K562 (cell line): Measurements from ENCODE around the gene RGS9. TPM values are rescaled to one million over a fixed set of nuclear protein-coding genes. Genes with fewer than 3 reads are reported as not detected.

Experiments
- ATAC-seq: fragments of 200-7000 bp; cut with Tn5 transposase; 3 replicates; pipeline ENCODE4 v1.9.1; 2020; ENCODE audit warnings: moderate library complexity
- BruUV-seq: library from RNA; stranded (reverse); fragments of 400-500 nt; replicated peaks from 2 replicates; lab custom pipeline; 2021; lab: Mats Ljungman, UMichigan
- CTCF ChIA-PET: fragments of 300-600 bp; formaldehyde crosslinking; extraction: SDS; loops from one replicate; lab custom pipeline; 2021; ENCODE audit warnings: low intra/inter-chr PET ratio; lab: Yijun Ruan, JAX
- POLR2A ChIA-PET: fragments of 300-600, 350-650 bp; sonication (Branson Sonifier 250); formaldehyde crosslinking; extraction: SDS; loops from one replicate; lab custom pipeline; 2021; ENCODE audit warnings: antibody characterized with exemption, inconsistent platforms; lab: Yijun Ruan, JAX
- DNase-seq, 4 experiments: peaks; one replicate each; pipeline versions ENCODE4 v3.0.0 to v3.0.0-alpha.2; 2011 to 2018; ENCODE audit warnings: low spot score in 3 of 4, mixed read lengths in 3 of 4; ENCODE audit errors: extremely low read depth in 1 of 4
- FAIRE-seq: peaks from 2 replicates; lab custom pipeline; 2011; peaks lifted over from hg19 to GRCh38; lab: Jason Lieb, UNC
- H2AFZ ChIP-seq: 2 replicates; pipeline ENCODE4 v1.6.0; 2011; ENCODE audit warnings: low read depth, low read length, control low read depth, inconsistent platforms
- H3K27ac ChIP-seq: fragments of 200-600 bp; 3 replicates; pipeline ENCODE4 v1.8.0; 2011; ENCODE audit warnings: low read depth, mild to moderate bottlenecking, control low read depth, inconsistent platforms, low read length, moderate library complexity, mixed read lengths; ENCODE audit errors: extremely low read depth
- H3K27me3 ChIP-seq, 2 experiments: fragments of 300-600 bp in 1 of 2; 2 replicates in 1 of 2; 3 replicates in 1 of 2; pipeline versions ENCODE4 v1.6.0 to v1.8.0; 2011; ENCODE audit warnings: inconsistent platforms in 2 of 2, low read length in 2 of 2, mild to moderate bottlenecking in 1 of 2, mixed read lengths in 1 of 2, moderate library complexity in 1 of 2; ENCODE audit not compliant: control insufficient read depth in 2 of 2, insufficient read depth in 2 of 2
- H3K36me3 ChIP-seq: fragments of 300-600 bp; 3 replicates; pipeline ENCODE4 v1.8.0; 2011; ENCODE audit warnings: mild to moderate bottlenecking, low read length, inconsistent platforms; ENCODE audit not compliant: control insufficient read depth, insufficient read depth
- H3K4me1 ChIP-seq, 2 experiments: fragments of 200-600 bp in 1 of 2; replicated peaks in 1 of 2; 2 replicates in 1 of 2; 3 replicates in 1 of 2; pipeline versions ENCODE4 v1.5.1 to v1.8.0; 2011; ENCODE audit warnings: inconsistent platforms in 2 of 2, low read length in 2 of 2, mild to moderate bottlenecking in 1 of 2, mixed read lengths in 1 of 2, moderate library complexity in 1 of 2; ENCODE audit not compliant: control insufficient read depth in 2 of 2, insufficient read depth in 2 of 2
- H3K4me2 ChIP-seq: 2 replicates; pipeline ENCODE4 v1.6.1; 2011; ENCODE audit warnings: low read length, control low read depth, inconsistent platforms, mixed read lengths; ENCODE audit not compliant: insufficient read depth
- H3K4me3 ChIP-seq: fragments of 200-600 bp; sonication (generic), shearing (Covaris generic); 2 replicates; pipeline ENCODE4 v1.5.1; 2016; ENCODE audit warnings: control low read depth, inconsistent platforms
- H3K79me2 ChIP-seq: fragments of 200-600 bp; 3 replicates; pipeline ENCODE4 v1.8.0; 2011; ENCODE audit warnings: low read length, inconsistent platforms; ENCODE audit not compliant: control insufficient read depth, insufficient read depth
- H3K9ac ChIP-seq, 2 experiments: 2 replicates each; pipeline versions ENCODE4 v1.6.0 to v1.6.1; 2011; ENCODE audit warnings: low read depth in 2 of 2, low read length in 2 of 2, control low read depth in 1 of 2, inconsistent platforms in 1 of 2, mild to moderate bottlenecking in 1 of 2, mixed read lengths in 1 of 2; ENCODE audit not compliant: insufficient read depth in 1 of 2
- H3K9me1 ChIP-seq: one replicate; pipeline ENCODE4 v1.6.0; 2011; ENCODE audit warnings: inconsistent platforms, mild to moderate bottlenecking, low read length, moderate library complexity; ENCODE audit not compliant: control insufficient read depth, insufficient read depth
- H3K9me3 ChIP-seq: replicated peaks from 2 replicates; pipeline ENCODE4 v1.5.1; 2011; ENCODE audit warnings: low read depth, low read length, inconsistent platforms; ENCODE audit not compliant: control insufficient read depth, insufficient read depth
- H4K20me1 ChIP-seq: replicated peaks from 2 replicates; pipeline ENCODE4 v1.6.1; 2011; ENCODE audit warnings: low read length, inconsistent platforms, mixed read lengths; ENCODE audit not compliant: control insufficient read depth, insufficient read depth
- CHAMP1 ChIP-seq: fragments of 450-650 bp; IDR thresholded peaks from 2 replicates; pipeline ENCODE4 v1.6.1; 2016; ENCODE audit warnings: mild to moderate bottlenecking
- CHCHD3 ChIP-seq: fragments of 250-450 bp; sonication (Bioruptor Pico); IDR thresholded peaks from 2 replicates; pipeline ENCODE4 v2.1.2; 2022; ENCODE audit warnings: mild to moderate bottlenecking
- FOXK2 ChIP-seq, 2 experiments: fragments of 450-650 bp; IDR thresholded peaks in 1 of 2; conservative IDR thresholded peaks in 1 of 2; 2 replicates each; pipeline ENCODE4 v1.6.1; 2016; ENCODE audit warnings: low read depth in 2 of 2, mild to moderate bottlenecking in 1 of 2
- MEIS2 ChIP-seq: fragments of 450-650 bp; IDR thresholded peaks from 2 replicates; pipeline ENCODE4 v1.6.1; 2014; ENCODE audit warnings: mild to moderate bottlenecking; ENCODE audit not compliant: partially characterized antibody
- MTA1 ChIP-seq: fragments of 450-650 bp; IDR thresholded peaks from 2 replicates; pipeline ENCODE4 v1.6.1; 2017; ENCODE audit warnings: borderline replicate concordance
- RBFOX2 ChIP-seq: fragments of 200-400 bp; formaldehyde crosslinking; IDR thresholded peaks from 2 replicates; pipeline ENCODE4 v1.6.1; 2017; ENCODE audit warnings: low read depth, mild to moderate bottlenecking, low read length, moderate library complexity
- RFX5 ChIP-seq: IDR thresholded peaks from 2 replicates; pipeline ENCODE4 v1.6.1; 2011; ENCODE audit warnings: low read depth, mild to moderate bottlenecking, improper control_type of control experiment, low read length
- TCF7L2 ChIP-seq: fragments of 150-350 bp; IDR thresholded peaks from 2 replicates; pipeline ENCODE4 v1.6.1; 2016; ENCODE audit warnings: low read depth, mild to moderate bottlenecking, low read length, moderate library complexity
- TEAD4 ChIP-seq, 2 experiments: sonication (generic) in 1 of 2; formaldehyde crosslinking in 1 of 2; IDR thresholded peaks; 2 replicates each; pipeline versions ENCODE4 v1.6.1 to v1.8.0; 2012 to 2022; ENCODE audit warnings: borderline replicate concordance in 1 of 2, inconsistent platforms in 1 of 2, low read length in 1 of 2, mild to moderate bottlenecking in 1 of 2, missing genetic modification reagents in 1 of 2
- ZFP36 ChIP-seq: fragments of 150-350 bp; IDR thresholded peaks from 2 replicates; pipeline ENCODE4 v1.6.1; 2018; ENCODE audit warnings: low read length, low read depth; ENCODE audit not compliant: partially characterized antibody
- ZKSCAN3 ChIP-seq: fragments of 250-450 bp; sonication (Bioruptor Pico); IDR thresholded peaks from 2 replicates; pipeline ENCODE4 v1.4.0; 2020
- ZNF407 ChIP-seq: fragments of 450-650 bp; IDR thresholded peaks from 2 replicates; pipeline ENCODE4 v1.6.1; 2016; ENCODE audit warnings: low read depth
- ZNF57 ChIP-seq: fragments of 450-650 bp; formaldehyde crosslinking; IDR thresholded peaks from 2 replicates; pipeline ENCODE4 v1.4.0; 2020; ENCODE audit warnings: mild to moderate bottlenecking, moderate library complexity
- ZNF696 ChIP-seq: fragments of 250-450 bp; sonication (Bioruptor Pico); conservative IDR thresholded peaks from 2 replicates; pipeline ENCODE4 v1.4.0; 2020; ENCODE audit warnings: mild to moderate bottlenecking, moderate library complexity
- WGBS: fragments of 100-300 bp; shearing (Covaris generic); methylation state at CpG from one replicate; pipeline ENCODE4 v1.1.6; 2016; ENCODE audit warnings: low coverage, mixed read lengths; ENCODE audit not compliant: insufficient coverage; ENCODE audit errors: missing lambda C conversion rate; 5-methylcytosine and 5-hydroxymethylcytosine counted together
- in situ Hi-C: fragments of 300-500 bp; cut with MboI; formaldehyde crosslinking; loops from 4 replicates; pipeline ENCODE4 v1.15.0; 2018; ENCODE audit warnings: inconsistent platforms, mixed read lengths
- intact Hi-C: fragments of 100-400 bp; cut with micrococcal nuclease; formaldehyde crosslinking; loops from 2 replicates; pipeline ENCODE4 v1.14.2; 2022
- polyA plus RNA-seq, 8 experiments: library from polyadenylated mRNA; depleted of rRNA in 4 of 8; stranded (reverse) in 5 of 8; unstranded in 3 of 8; fragments of >200 nt; fragmentation: Nextera tagmentation in 2 of 8; fragmentation: Illumina TruSeq in 1 of 8; extraction: Ambion mirVana in 2 of 8; extraction: Trizol in 1 of 8; gene quantifications; 2 replicates each; pipeline versions ENCODE4 v1.2.1 to v1.2.3, GENCODE V29; 2011 to 2014; ENCODE audit warnings: inconsistent platforms in 1 of 8, missing spikeins in 1 of 8
- total RNA-seq, 7 experiments: library from RNA; depleted of rRNA in 6 of 7; stranded (reverse); fragments of >200 nt in 6 of 7; fragmentation: Illumina TruSeq in 2 of 7; extraction: Trizol in 2 of 7; gene quantifications; 2 replicates each; pipeline versions ENCODE4 v1.2.1 to v1.2.3, GENCODE V29; 2011 to 2021; ENCODE audit warnings: low replicate concordance in 1 of 7

RGS9 gene
- total and polyA plus RNA-seq, 9 of the 15 experiments (the other 6 are each of a cell fraction or from before 2014, with no cell fraction given) = 0.18 to 1.4 (median 0.55) TPM

GRCh38 chr17:65260626-65261025 lies 123.5 kb downstream of the RGS9 start:
- Histone ChIP-seq H3K9me3 (no peaks in the 10 kb centered on the region), H3K27ac (no peak overlapping the region), H3K9ac (no peak overlapping the region), H3K36me3 (no peaks in the 10 kb centered on the region), H3K4me1 (no peaks in the 10 kb centered on the region), H2AFZ (no peak overlapping the region), H3K4me3 (no peak overlapping the region), H3K4me2 (no peak overlapping the region), H3K79me2 (no peaks in the 10 kb centered on the region), H4K20me1 (no peaks in the 10 kb centered on the region), H3K9me1 (no peaks in the 10 kb centered on the region), H3K27me3 (peaks cover 0 to 9% of the 10 kb centered on the region in 2 experiments; a peak in 4 of 5 replicates)
- DNase-seq (no peak), ATAC-seq (no peak), FAIRE-seq (no peak)
- TF ChIP-seq RFX5 (no peak), ZNF696 (CRISPR knock-in tag) (no peak), TCF7L2 (no peak), CHCHD3 (CRISPR knock-in tag) (no peak), ZKSCAN3 (CRISPR knock-in tag) (no peak), FOXK2 (conservative IDR thresholded peaks at IDR 0.05 in 1 of 2, IDR thresholded peaks at IDR 0.05 in 1 of 2; ENCODE audit: low read depth in 2 of 2) (no peak), MTA1 (no peak), RBFOX2 (no peak), ZFP36 (no peak), MEIS2 (no peak), TEAD4 (IDR thresholded peaks at IDR 0.05; ENCODE audit: low read length) (no peak), TEAD4 (CRISPR knock-in tag; IDR thresholded peaks at IDR 0.05; ENCODE audit: borderline replicate concordance) (no peak), CHAMP1 (no peak), ZNF57 (CRISPR knock-in tag) (no peak), ZNF407 (no peak)
- ChIA-PET POLR2A (no interaction called here), CTCF (no interaction called here)
- no TSS peak for BruUV-seq
- 0% methylated on average over 2 of the region's 2 CpGs for WGBS
- intact Hi-C loops (no loop called here), in situ Hi-C loops (no loop called here)
